Upper lobe of left lung (tissue), 6 donors: ENCODE results near the gene PCYT2. TPM values are rescaled to one million over a fixed set of nuclear protein-coding genes. Genes with fewer than 3 reads are reported as not detected.
A peak's percentile ranks its signal among the peaks of the same experiment; 100 is the strongest.

Source experiments
- ATAC-seq, 2 donors: fragments of 200-7000 bp; cut with Tn5 transposase; one replicate each; pipeline ENCODE4 v1.9.1; 2022; ENCODE audit warnings: mild to moderate bottlenecking in 2 of 2, moderate library complexity in 2 of 2; ENCODE audit not compliant: low FRiP score in 2 of 2
- DNase-seq, 2 donors: peaks; one replicate each; pipeline ENCODE4 v3.0.0-alpha.2; 2019 to 2020
- H3K27ac ChIP-seq, 4 donors: fragments of 200-600 bp; sonication (generic); one replicate each; pipeline ENCODE4 v1.5.1; 2016 to 2019
- H3K27me3 ChIP-seq, 4 donors: fragments of 200-600 bp; sonication (generic); one replicate each; pipeline ENCODE4 v1.5.1; 2017 to 2019
- H3K36me3 ChIP-seq, 4 donors: fragments of 200-600 bp; sonication (generic); one replicate each; pipeline ENCODE4 v1.5.1; 2016 to 2019
- H3K4me1 ChIP-seq, 4 donors: fragments of 200-600 bp; sonication (generic); one replicate each; pipeline ENCODE4 v1.5.1; 2018 to 2019
- H3K4me3 ChIP-seq, 4 donors: fragments of 200-600 bp; sonication (generic); one replicate each; pipeline ENCODE4 v1.5.1; 2017 to 2019; ENCODE audit warnings: mild to moderate bottlenecking in 2 of 4, moderate library complexity in 1 of 4
- H3K9me3 ChIP-seq, 4 donors: fragments of 200-600 bp; sonication (generic); one replicate each; pipeline ENCODE4 v1.5.1; 2018 to 2019
- EP300 ChIP-seq, 4 donors: sonication (generic); formaldehyde crosslinking; IDR thresholded peaks; one replicate each; pipeline ENCODE4 v1.5.1; 2017; ENCODE audit warnings: antibody characterized with exemption in 4 of 4, control low read depth in 2 of 4
- POLR2A ChIP-seq, 4 donors: fragments of 450-650 bp; IDR thresholded peaks; one replicate each; pipeline ENCODE4 v1.5.1; 2016 to 2017; ENCODE audit warnings: antibody characterized with exemption in 4 of 4, mild to moderate bottlenecking in 2 of 4
- POLR2AphosphoS5 ChIP-seq, 2 donors: sonication (generic); formaldehyde crosslinking; IDR thresholded peaks; one replicate each; pipeline ENCODE4 v1.5.1; 2017; ENCODE audit warnings: antibody characterized with exemption in 2 of 2
- WGBS, 2 donors: methylation state at CpG; one replicate each; pipeline ENCODE4 v1.1.5; 2017 to 2018; 5-methylcytosine and 5-hydroxymethylcytosine counted together
- total RNA-seq, 6 donors: library from RNA; depleted of rRNA in 4 of 6; stranded (reverse); fragments of >200 nt in 4 of 6; gene quantifications; one replicate each; pipeline versions ENCODE4 v1.1.0 to v1.2.1, GENCODE V29; 2016 to 2021
- TF ChIP-seq, protein P1 (sequence below), 6 experiments: fragments of 450-650 bp in 4 of 6; fragments of 200-600 bp in 2 of 6; sonication (generic) in 2 of 6; IDR thresholded peaks; one replicate each; pipeline ENCODE4 v1.5.1; 2016 to 2019; ENCODE audit warnings: antibody characterized with exemption in 6 of 6
- donor health status: DM: no; HTN: no; CAD: no; lungs with moderate emphysema.
- donor health status: DM: no; HTN: yes; CAD: no; lungs with severe emphysema.

PCYT2 gene
- total RNA-seq, 6 donors from 2014 or later, result 29.1 to 63.1 (median 52.2) TPM

DNA sequence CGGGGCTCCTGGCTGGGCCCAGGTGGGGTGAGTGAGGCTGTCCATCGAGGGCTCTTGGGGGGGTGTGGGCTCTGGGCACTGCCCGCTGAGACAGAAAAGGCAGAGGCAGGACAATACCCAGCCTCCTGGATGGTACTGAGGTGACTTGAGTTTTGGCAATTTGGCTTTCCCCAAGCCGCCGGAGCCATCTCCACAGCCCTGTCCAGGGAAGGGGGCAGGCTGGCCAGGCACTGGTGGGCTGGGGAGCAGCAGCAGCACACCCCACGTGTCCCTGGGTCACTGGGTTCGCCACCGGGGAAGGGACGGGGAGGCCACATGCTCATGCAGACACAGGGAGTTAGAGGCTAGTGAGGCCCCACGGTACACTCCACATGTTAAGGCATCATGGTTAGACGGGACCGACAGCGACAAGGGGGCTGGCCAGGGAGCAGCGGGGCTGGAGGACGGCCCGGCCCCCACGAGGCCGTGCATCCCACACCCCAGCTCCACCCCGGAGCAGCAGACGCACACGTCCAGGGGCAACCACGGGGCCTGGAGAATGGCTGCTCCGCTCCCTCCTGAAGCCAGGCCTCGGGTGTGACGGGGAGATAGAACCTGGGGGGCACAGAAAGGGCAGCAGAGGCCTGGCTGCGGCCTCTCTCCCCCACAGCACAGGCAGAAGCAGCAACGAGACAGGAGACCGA, 43.1 kb downstream of the PCYT2 start:
- H3K36me3 ChIP-seq, result peaks cover 14 to 63% (median 34%) of the 10 kb centered on the region in 4 donors
- peaks cover 38 to 77% (median 45%) of the 10 kb centered on the region in 4 donors for H3K4me1 ChIP-seq
- H3K9me3 ChIP-seq, result no peaks in the 10 kb centered on the region
- DNase-seq (peak in 1 of 2 donors; percentile 82), ATAC-seq (no peak)
- TF ChIP-seq, protein P1, sequence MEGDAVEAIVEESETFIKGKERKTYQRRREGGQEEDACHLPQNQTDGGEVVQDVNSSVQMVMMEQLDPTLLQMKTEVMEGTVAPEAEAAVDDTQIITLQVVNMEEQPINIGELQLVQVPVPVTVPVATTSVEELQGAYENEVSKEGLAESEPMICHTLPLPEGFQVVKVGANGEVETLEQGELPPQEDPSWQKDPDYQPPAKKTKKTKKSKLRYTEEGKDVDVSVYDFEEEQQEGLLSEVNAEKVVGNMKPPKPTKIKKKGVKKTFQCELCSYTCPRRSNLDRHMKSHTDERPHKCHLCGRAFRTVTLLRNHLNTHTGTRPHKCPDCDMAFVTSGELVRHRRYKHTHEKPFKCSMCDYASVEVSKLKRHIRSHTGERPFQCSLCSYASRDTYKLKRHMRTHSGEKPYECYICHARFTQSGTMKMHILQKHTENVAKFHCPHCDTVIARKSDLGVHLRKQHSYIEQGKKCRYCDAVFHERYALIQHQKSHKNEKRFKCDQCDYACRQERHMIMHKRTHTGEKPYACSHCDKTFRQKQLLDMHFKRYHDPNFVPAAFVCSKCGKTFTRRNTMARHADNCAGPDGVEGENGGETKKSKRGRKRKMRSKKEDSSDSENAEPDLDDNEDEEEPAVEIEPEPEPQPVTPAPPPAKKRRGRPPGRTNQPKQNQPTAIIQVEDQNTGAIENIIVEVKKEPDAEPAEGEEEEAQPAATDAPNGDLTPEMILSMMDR (IDR thresholded peaks at IDR 0.05), result no peak
- TF ChIP-seq EP300 (IDR thresholded peaks at IDR 0.05), result no peak
- TF ChIP-seq POLR2AphosphoS5 (IDR thresholded peaks at IDR 0.05), result no peak
- no peak for TF ChIP-seq POLR2A (IDR thresholded peaks at IDR 0.05)
- H3K27me3 ChIP-seq, result no peaks in the 10 kb centered on the region
- H3K4me3 ChIP-seq, result no peak overlapping the region
- WGBS, 2 donors, result 68 to 77% methylated on average over 7 to 28 of the region's 28 CpGs
- H3K27ac ChIP-seq, result peak overlapping the region; percentile 41 to 99 (median 96)

DNA sequence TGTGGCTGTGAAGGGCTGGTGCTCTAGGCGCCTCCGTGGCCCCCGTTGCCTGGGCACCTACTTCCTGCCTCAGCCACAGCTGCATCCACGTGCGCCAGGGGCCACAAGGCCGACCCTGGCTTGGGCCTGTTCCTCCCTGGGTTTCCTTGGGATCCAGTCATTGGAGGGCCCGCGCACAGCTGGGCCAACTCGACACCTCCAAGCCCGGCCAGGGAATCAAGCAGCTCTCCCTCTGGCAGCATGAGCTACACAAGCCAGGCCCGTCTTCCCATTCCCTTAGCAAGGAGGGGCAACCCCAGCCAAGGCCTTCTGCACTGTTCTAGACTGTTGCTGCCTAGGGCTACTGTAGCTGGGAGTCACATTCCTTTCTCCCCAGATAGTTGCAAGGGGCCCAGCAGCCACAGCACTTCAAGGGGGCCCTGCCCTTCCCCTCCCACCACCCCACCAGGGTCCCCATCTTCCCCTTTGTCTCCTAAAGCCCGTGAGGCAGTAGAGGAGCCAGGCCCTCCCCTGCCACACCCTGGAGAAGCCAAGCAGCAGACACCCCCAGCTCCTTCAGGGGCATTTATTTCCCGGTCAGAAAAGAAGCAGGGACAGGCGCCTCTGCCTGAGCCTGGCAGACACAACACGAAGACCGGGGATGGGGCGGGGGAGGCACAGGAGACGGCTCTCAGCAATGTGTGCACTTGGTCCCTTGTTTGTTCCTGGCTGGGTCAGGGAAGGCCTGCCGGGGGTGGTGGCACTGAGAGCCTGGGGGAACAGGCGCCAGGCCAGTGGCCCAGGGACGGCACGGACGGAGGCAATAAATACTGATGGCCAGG, 43.8 kb downstream of the PCYT2 start:
- H3K4me1 ChIP-seq, result peaks cover 39 to 77% (median 43%) of the 10 kb centered on the region in 4 donors
- peaks cover 14 to 67% (median 34%) of the 10 kb centered on the region in 4 donors for H3K36me3 ChIP-seq
- no peaks in the 10 kb centered on the region for H3K27me3 ChIP-seq
- no peaks in the 10 kb centered on the region for H3K9me3 ChIP-seq
- no peak overlapping the region for H3K4me3 ChIP-seq
- TF ChIP-seq, protein P1 (IDR thresholded peaks at IDR 0.05), result no peak
- TF ChIP-seq POLR2AphosphoS5 (IDR thresholded peaks at IDR 0.05) (peak in 1 of 2 donors; percentile 37), POLR2A (IDR thresholded peaks at IDR 0.05) (peak in 1 of 4 donors; percentile 26), EP300 (IDR thresholded peaks at IDR 0.05) (no peak)
- WGBS, 2 donors, result 50 to 57% methylated on average over 16 to 23 of the region's 23 CpGs
- DNase-seq (peak in 1 of 2 donors; percentile 86), ATAC-seq (no peak)
- H3K27ac ChIP-seq, result peak overlapping the region; percentile 41 to 99 (median 96)

DNA sequence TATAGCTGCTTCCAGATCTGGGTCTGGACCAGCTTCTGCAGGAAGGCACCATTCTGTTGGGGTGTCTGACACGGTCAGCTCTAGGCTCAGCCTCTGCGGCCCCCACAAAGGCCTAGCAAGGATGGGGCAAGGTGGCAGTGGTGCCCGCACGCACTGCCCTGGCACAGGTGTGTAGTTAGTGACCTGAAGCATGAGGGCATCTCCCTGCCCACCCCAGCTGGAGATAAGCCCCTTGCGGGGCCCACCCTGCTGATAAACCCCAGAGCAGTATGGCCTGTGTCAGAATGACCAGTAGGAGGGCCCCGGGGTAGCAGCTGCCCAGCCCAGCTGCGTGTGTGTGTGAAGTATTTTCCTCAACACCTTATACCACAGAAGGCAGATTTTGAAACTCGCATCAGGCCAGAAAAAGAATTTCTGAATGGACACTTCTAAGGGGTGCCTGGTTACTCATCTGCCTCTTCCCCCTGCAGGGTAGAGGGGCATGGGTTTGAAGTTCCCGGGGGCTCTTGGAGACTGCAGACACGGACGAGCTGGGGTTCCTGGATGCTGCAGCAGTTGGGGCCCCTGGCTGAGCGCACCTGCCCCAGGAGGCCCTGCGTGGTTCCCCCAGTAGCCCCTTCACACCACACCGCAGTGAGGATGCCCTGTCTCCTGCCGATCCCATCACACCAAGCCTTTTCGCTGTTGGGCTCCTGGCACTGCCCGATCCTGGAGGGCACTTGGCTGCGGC, 44.6 kb downstream of the PCYT2 start:
- 70 to 76% methylated on average over 10 to 18 of the region's 18 CpGs for WGBS, 2 donors
- Histone ChIP-seq H3K36me3 (peaks cover 14 to 67% (median 34%) of the 10 kb centered on the region in 4 donors), H3K4me3 (no peak overlapping the region), H3K27me3 (no peaks in the 10 kb centered on the region), H3K9me3 (no peaks in the 10 kb centered on the region), H3K4me1 (peaks cover 42 to 77% (median 45%) of the 10 kb centered on the region in 4 donors), H3K27ac (peak overlapping the region; percentile 28 to 99 (median 68))
- ATAC-seq (no peak), DNase-seq (peak in 1 of 2 donors; percentile 56)
- TF ChIP-seq POLR2A (IDR thresholded peaks at IDR 0.05) (peak in 1 of 4 donors; percentile 37), POLR2AphosphoS5 (IDR thresholded peaks at IDR 0.05) (no peak)

DNA sequence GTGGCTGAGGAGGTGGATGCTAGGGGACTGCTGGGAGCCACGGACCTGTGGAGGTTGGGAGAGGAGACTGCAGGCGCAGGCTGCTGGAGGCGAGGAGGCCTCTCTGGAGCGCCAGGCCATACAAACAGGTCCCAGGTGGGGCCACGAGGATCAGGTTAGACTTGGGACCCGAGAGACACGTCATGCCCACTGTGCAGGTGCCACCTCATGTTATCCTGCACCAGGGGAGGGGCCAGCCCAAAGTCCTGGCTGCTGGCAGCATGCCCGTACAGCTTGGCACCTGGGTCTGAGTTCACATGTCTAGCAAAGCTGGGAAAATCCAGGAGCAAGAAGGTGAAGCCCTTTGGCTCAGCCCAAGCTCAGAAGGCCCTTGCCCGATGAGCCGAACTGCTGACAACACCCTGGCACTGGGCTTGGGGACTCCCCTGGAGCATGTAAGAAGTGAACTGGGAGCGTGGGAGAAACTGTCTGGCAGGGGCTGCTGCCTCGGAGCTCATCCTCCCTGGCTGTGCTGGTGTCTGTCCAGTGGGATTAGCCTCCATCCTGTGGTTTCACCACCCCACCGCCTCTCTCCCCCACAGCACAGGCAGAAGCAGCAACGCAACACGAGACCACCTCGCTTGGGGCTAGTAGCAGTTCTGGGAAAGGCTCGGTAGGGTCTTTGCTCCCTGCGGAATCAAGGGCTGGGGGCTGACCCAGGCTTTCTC, 45.3 kb downstream of the PCYT2 start:
- TF ChIP-seq, protein P1 (IDR thresholded peaks at IDR 0.05), result no peak
- TF ChIP-seq POLR2A (IDR thresholded peaks at IDR 0.05) (no peak), POLR2AphosphoS5 (IDR thresholded peaks at IDR 0.05) (no peak), EP300 (IDR thresholded peaks at IDR 0.05) (no peak)
- DNase-seq (peak in 1 of 2 donors; percentile 63), ATAC-seq (no peak)
- Histone ChIP-seq H3K36me3 (peaks cover 14 to 67% (median 34%) of the 10 kb centered on the region in 4 donors), H3K4me1 (peaks cover 43 to 77% (median 47%) of the 10 kb centered on the region in 4 donors), H3K27ac (peak overlapping the region in 1 of 4 donors; percentile 97), H3K27me3 (no peaks in the 10 kb centered on the region), H3K9me3 (no peaks in the 10 kb centered on the region), H3K4me3 (no peak overlapping the region)
- 85% methylated on average over 10 to 14 of the region's 18 CpGs for WGBS, 2 donors
